Lung (tissue), 12 donors: ENCODE data around the gene SRD5A1. TPM values are rescaled to one million over a fixed set of nuclear protein-coding genes. Genes with fewer than 3 reads are reported as not detected.

Experiments used
- ATAC-seq: fragments of 200-7000 bp; cut with Tn5 transposase; one replicate; pipeline ENCODE4 v1.9.1; 2020; ENCODE audit warnings: moderate number of reproducible peaks; ENCODE audit not compliant: insufficient read depth, low FRiP score
- DNase-seq, 3 donors: peaks; one replicate each; pipeline ENCODE4 v3.0.0-alpha.2; 2013 to 2017
- H3K27ac ChIP-seq, 2 donors: one replicate each; pipeline ENCODE4 v1.5.1; 2013; ENCODE audit warnings: mild to moderate bottlenecking in 2 of 2, moderate library complexity in 2 of 2, control low read depth in 1 of 2, inconsistent platforms in 1 of 2, low read depth in 1 of 2, low read length in 1 of 2
- H3K27me3 ChIP-seq, 3 donors: one replicate each; pipeline ENCODE4 v1.5.1; 2013; ENCODE audit warnings: low read length in 2 of 3; ENCODE audit not compliant: control insufficient read depth in 3 of 3, insufficient read depth in 3 of 3
- H3K36me3 ChIP-seq, 4 donors: one replicate each; pipeline ENCODE4 v1.5.1; 2013; ENCODE audit warnings: low read length in 4 of 4, mild to moderate bottlenecking in 1 of 4, moderate library complexity in 1 of 4; ENCODE audit not compliant: control insufficient read depth in 4 of 4, insufficient read depth in 4 of 4
- H3K4me1 ChIP-seq, 5 donors: one replicate each; pipeline ENCODE4 v1.5.1; 2013; ENCODE audit warnings: low read length in 5 of 5, mild to moderate bottlenecking in 2 of 5, moderate library complexity in 1 of 5; ENCODE audit not compliant: control insufficient read depth in 5 of 5, insufficient read depth in 5 of 5
- H3K4me3 ChIP-seq: one replicate; pipeline ENCODE4 v1.5.1; 2013; ENCODE audit warnings: mild to moderate bottlenecking, control low read depth, moderate library complexity
- H3K9ac ChIP-seq, 2 donors: one replicate each; pipeline ENCODE4 v1.5.1; 2013; ENCODE audit warnings: low read length in 2 of 2, control low read depth in 1 of 2; ENCODE audit not compliant: insufficient read depth in 1 of 2
- H3K9me3 ChIP-seq, 4 donors: one replicate each; pipeline ENCODE4 v1.5.1; 2013; ENCODE audit warnings: low read length in 3 of 4, mild to moderate bottlenecking in 1 of 4, moderate library complexity in 1 of 4; ENCODE audit not compliant: control insufficient read depth in 4 of 4, insufficient read depth in 3 of 4
- WGBS, 2 donors: extraction: QIAGEN DNeasy Blood & Tissue Kit; methylation state at CpG; one replicate each; pipeline ENCODE4 v1.1.7; 2013; 5-methylcytosine and 5-hydroxymethylcytosine counted together
- polyA plus RNA-seq, 2 donors: library from polyadenylated mRNA; stranded (reverse); fragments of 200-250 nt; gene quantifications; one replicate each; pipeline ENCODE4 v1.2.1, GENCODE V29; 2013
- total RNA-seq, 2 donors: library from RNA; depleted of rRNA in 1 of 2; stranded (reverse); fragments of >200 nt in 1 of 2; gene quantifications; one replicate each; pipeline ENCODE4 v1.2.1, GENCODE V29; 2014 to 2021
- TF ChIP-seq, protein P1 (sequence below): IDR thresholded peaks from 2 replicates; pipeline ENCODE4 v1.5.1; 2012; ENCODE audit warnings: mild to moderate bottlenecking; ENCODE audit errors: control extremely low read depth, extremely low read depth
- donor health status: control.
- donor health status: control.
- donor health status: Bipolar disorder and iron deficiency.
- donor health status: healthy.
- donor health status: DM: yes; HTN: yes; CAD: no.

SRD5A1 gene
- total and polyA plus RNA-seq, 4 donors, result 2.6 to 14.4 (median 7.3) TPM

DNA sequence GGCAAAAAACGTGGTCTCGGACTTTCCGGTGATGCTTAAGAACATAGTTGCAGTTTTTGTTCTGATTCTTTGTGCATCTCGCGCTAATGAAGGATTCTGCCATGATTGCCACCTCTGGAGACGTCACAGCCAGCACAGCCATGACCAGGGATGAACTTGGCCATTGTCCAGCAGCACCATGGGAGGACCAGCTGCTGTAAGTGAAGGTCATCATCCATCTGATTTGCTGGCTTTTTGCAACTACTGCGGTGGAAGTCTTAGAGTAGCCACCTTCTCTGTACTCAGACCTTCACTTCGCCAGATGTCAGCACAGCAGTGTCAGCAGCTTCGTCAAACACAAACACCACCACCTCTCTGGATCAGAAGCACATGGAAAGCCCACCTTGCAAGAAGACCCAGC, 46.1 kb upstream of the SRD5A1 start:
- peaks cover 0 to 26% (median 15%) of the 10 kb centered on the region in 3 donors for H3K27me3 ChIP-seq
- TF ChIP-seq, protein P1, sequence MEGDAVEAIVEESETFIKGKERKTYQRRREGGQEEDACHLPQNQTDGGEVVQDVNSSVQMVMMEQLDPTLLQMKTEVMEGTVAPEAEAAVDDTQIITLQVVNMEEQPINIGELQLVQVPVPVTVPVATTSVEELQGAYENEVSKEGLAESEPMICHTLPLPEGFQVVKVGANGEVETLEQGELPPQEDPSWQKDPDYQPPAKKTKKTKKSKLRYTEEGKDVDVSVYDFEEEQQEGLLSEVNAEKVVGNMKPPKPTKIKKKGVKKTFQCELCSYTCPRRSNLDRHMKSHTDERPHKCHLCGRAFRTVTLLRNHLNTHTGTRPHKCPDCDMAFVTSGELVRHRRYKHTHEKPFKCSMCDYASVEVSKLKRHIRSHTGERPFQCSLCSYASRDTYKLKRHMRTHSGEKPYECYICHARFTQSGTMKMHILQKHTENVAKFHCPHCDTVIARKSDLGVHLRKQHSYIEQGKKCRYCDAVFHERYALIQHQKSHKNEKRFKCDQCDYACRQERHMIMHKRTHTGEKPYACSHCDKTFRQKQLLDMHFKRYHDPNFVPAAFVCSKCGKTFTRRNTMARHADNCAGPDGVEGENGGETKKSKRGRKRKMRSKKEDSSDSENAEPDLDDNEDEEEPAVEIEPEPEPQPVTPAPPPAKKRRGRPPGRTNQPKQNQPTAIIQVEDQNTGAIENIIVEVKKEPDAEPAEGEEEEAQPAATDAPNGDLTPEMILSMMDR, result no peak
- no peak overlapping the region for H3K9ac ChIP-seq
- no peak overlapping the region for H3K4me3 ChIP-seq
- WGBS, 2 donors, result 88 to 89% methylated on average over 9 of the region's 9 CpGs
- H3K4me1 ChIP-seq, result peaks cover 0 to 4% (median 0%) of the 10 kb centered on the region in 5 donors
- H3K9me3 ChIP-seq, result peaks cover 0 to 9% (median 0%) of the 10 kb centered on the region in 4 donors
- no peak for ATAC-seq
- no peak for DNase-seq
- H3K36me3 ChIP-seq, result no peaks in the 10 kb centered on the region
- H3K27ac ChIP-seq, result no peak overlapping the region

DNA sequence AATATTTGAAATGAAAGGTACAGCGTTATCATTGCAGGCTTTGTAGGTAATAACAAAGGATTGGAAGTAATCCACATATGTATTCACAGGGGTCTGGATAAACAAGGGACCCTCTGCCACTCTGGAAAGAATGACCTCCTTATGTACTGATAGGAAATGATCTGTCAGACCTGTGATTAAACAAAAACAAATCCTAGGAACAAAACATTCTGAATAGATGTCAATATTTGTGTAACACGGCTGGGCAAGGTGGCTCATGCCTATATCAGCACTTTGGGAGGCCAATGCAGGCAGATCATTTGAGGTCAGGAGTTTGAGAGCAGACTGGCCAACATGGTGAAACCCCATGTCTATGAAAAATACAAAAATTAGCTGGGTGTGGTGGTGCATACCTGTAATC, 42.7 kb upstream of the SRD5A1 start:
- ATAC-seq, result no peak
- H3K27ac ChIP-seq, result no peak overlapping the region
- DNase-seq, result no peak
- H3K4me3 ChIP-seq, result no peak overlapping the region
- H3K9ac ChIP-seq, result no peak overlapping the region
- peaks cover 0 to 5% (median 0%) of the 10 kb centered on the region in 4 donors for H3K9me3 ChIP-seq
- H3K27me3 ChIP-seq, result peaks cover 0 to 3% (median 0%) of the 10 kb centered on the region in 3 donors
- H3K36me3 ChIP-seq, result no peaks in the 10 kb centered on the region
- no peaks in the 10 kb centered on the region for H3K4me1 ChIP-seq
- TF ChIP-seq, protein P1, result no peak
- WGBS, 2 donors, result 68 to 78% methylated on average over 2 of the region's 2 CpGs

DNA sequence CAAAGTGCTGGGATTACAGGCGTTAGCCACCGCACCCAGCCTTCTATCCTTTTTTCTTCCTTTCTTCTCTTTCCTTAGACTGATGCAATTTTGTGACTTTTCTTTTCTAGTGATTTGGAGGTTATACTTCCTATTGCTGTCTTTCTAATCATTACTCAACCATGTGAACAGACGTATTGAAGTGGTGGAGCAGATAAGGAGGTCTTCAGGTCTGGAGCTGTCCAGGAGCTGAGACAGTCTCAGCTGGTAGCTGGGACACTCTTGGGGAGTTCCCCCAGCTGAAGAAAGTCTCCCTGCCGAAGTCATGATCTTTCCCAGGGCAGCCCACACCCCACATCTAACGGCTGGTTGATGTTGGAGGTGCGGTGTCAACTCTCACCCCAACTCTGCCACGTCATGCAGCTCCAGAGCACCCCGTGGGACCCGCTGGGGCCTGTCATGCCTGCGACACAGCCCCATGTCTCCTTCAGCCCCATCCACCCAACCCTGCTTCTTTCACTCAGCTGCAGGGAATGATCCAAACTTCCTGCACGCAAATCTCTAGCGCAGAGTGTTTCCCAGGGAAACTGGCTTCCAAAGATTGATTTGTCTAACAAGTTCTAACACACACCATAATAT, 41.5 kb upstream of the SRD5A1 start:
- TF ChIP-seq, protein P1, result no peak
- H3K9me3 ChIP-seq, result peaks cover 0 to 2% (median 0%) of the 10 kb centered on the region in 4 donors
- no peaks in the 10 kb centered on the region for H3K4me1 ChIP-seq
- no peak overlapping the region for H3K27ac ChIP-seq
- H3K27me3 ChIP-seq, result no peaks in the 10 kb centered on the region
- H3K4me3 ChIP-seq, result no peak overlapping the region
- no peak for DNase-seq
- no peak overlapping the region for H3K9ac ChIP-seq
- WGBS, 2 donors, result 89 to 91% methylated on average over 12 of the region's 12 CpGs
- ATAC-seq, result no peak
- H3K36me3 ChIP-seq, result peaks cover 0 to 4% (median 1%) of the 10 kb centered on the region in 4 donors

DNA sequence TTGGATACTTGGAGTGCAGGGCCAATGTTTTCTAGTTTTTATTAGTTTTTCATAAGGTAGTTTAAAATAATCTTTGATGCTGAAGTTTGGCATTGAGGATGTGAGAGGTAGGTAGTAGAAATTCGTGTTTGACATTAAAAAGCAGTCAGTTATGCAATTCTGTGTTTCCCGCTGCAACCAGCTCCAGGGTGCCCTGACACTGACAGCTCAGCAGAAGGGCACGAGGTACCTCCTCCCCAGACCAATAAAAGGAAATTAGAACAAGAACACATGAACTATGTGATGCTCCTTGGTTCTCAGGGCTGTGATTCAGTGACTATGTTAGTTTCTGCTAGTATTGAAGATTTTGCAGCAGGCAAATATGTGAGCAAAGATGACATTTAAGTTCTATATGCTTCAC, 40.6 kb upstream of the SRD5A1 start:
- WGBS, 2 donors, result 42 to 66% methylated on average over 3 of the region's 3 CpGs
- no peak for ATAC-seq
- TF ChIP-seq, protein P1, result no peak

More for the DNA sequence above, 40.6 kb upstream of the SRD5A1 start:
- H3K27me3 ChIP-seq, result no peaks in the 10 kb centered on the region
- DNase-seq, result no peak
- no peak overlapping the region for H3K4me3 ChIP-seq
- H3K36me3 ChIP-seq, result peaks cover 0 to 6% (median 3%) of the 10 kb centered on the region in 4 donors
- H3K9ac ChIP-seq, result no peak overlapping the region
- no peak overlapping the region for H3K27ac ChIP-seq
- H3K4me1 ChIP-seq, result no peaks in the 10 kb centered on the region
- H3K9me3 ChIP-seq, result no peaks in the 10 kb centered on the region
